Retinal pigment epithelial cell (primary cell): ENCODE measurements around the gene CPT1A.

Experiments
- DNase-seq: peaks from one replicate; pipeline ENCODE4 v3.0.0-alpha.2; 2010; ENCODE audit warnings: low read depth
- H3K4me3 ChIP-seq: 2 replicates; pipeline ENCODE4 v1.5.1; 2011; ENCODE audit warnings: mild to moderate bottlenecking, low read length, control low read depth, moderate library complexity
- TF ChIP-seq, protein P1 (sequence below): conservative IDR thresholded peaks from 2 replicates; pipeline ENCODE4 v1.5.1; 2011; ENCODE audit warnings: low read depth, low read length, control low read depth, inconsistent platforms

Gene CPT1A

GRCh38 chr11:68761801-68762200, 79.9 kb downstream of the CPT1A start:
- no peak overlapping the region for H3K4me3 ChIP-seq
- no peak for DNase-seq
- TF ChIP-seq, protein P1, sequence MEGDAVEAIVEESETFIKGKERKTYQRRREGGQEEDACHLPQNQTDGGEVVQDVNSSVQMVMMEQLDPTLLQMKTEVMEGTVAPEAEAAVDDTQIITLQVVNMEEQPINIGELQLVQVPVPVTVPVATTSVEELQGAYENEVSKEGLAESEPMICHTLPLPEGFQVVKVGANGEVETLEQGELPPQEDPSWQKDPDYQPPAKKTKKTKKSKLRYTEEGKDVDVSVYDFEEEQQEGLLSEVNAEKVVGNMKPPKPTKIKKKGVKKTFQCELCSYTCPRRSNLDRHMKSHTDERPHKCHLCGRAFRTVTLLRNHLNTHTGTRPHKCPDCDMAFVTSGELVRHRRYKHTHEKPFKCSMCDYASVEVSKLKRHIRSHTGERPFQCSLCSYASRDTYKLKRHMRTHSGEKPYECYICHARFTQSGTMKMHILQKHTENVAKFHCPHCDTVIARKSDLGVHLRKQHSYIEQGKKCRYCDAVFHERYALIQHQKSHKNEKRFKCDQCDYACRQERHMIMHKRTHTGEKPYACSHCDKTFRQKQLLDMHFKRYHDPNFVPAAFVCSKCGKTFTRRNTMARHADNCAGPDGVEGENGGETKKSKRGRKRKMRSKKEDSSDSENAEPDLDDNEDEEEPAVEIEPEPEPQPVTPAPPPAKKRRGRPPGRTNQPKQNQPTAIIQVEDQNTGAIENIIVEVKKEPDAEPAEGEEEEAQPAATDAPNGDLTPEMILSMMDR, result no peak

DNA sequence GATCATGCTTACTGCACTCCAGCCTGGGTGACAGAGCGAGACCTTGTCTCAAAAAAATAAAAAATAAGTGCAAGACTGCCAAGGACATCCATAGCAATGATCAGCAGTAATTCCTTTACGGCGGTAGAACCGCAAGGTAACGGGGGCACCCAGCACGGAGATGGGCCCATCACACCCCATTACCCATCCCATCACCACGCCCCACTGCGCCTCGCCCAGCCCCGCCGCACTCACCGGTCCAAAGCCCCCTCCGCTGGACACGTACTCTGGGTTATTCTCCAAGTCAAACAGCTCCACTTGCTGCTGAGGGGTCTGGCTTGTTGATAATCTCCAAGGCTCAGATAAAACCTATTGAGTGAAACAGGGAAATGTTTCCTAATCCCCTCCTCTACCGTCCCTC, 81.7 kb downstream of the CPT1A start:
- DNase-seq, result no peak
- TF ChIP-seq, protein P1, result no peak
- H3K4me3 ChIP-seq, result no peak overlapping the region

- TF ChIP-seq, protein P1, result no peak
- H3K4me3 ChIP-seq, result no peak overlapping the region
- DNase-seq, result no peak
Observed at GRCh38 chr11:68757711-68758110, 84.0 kb downstream of the CPT1A start.

DNA sequence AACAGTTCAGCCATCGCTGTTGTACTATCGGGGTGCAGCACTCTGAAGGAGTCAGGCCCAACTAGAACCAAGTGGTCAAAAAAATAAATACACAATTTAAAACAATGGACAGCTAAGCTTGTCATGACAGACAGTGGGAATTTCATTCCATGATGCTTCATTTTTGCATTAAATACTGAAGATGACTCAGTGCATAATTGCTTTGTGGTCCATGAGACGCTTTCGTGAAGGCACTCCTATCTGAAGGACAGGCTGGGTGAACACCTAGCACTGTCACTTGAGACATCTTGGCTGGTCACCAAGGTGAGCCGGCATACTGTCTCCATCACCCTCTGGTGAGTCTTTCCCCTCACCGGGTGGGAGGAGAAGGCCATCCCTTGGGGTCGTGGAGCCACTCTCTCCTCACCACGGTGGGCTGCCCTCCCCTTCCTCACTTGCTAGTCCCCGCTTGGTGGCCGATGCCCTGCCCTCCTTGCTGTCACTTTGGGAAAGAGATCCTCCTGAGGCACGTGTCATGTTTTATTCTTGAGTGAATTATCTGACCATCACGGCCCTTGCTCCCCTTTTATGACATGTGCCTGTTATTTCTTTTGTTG, 85.4 kb downstream of the CPT1A start:
- DNase-seq, result no peak
- H3K4me3 ChIP-seq, result no peak overlapping the region
- TF ChIP-seq, protein P1, result no peak

GRCh38 chr11:68753300-68753699, 88.4 kb downstream of the CPT1A start:
- no peak overlapping the region for H3K4me3 ChIP-seq
- DNase-seq, result no peak
- TF ChIP-seq, protein P1, result no peak

GRCh38 chr11:68751331-68751856, 90.3 kb downstream of the CPT1A start, which contains the start of gene TESMIN:
TSS of gene TESMIN (minus strand) at chr11:68751520. CDS start at chr11:68750660, 860 bp downstream.
- no peak for DNase-seq
- TF ChIP-seq, protein P1, result no peak
- H3K4me3 ChIP-seq, result peak within 1 kb of the TSS; percentile 29

DNA sequence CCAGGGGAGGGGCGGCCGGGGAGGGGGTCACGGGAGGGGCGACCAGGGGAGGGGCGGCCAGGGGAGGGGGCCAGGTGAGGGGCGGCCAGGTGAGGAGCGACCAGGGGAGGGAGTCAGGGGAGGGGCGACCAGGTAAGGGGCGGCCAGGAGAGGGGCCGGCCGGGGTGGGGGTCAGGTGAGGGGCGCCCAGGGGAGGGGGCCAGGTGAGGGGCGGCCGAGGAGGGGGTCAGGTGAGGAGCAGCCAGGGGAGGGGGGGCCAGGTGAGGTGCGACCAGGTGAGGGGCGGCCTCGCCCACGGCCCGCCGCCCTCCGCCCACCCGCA, 90.8 kb downstream of the CPT1A start:
- H3K4me3 ChIP-seq, result peak overlapping the region; percentile 29
- TF ChIP-seq, protein P1, result no peak
- DNase-seq, result no peak
